GM21723 (cell line): ENCODE results near the gene CPXM2.
A peak's percentile ranks its signal among the peaks of the same experiment; 100 is the strongest.

Experiments used
- ATAC-seq: cut with Tn5 transposase; IDR thresholded peaks from one replicate; pipeline ENCODE4 v1.9.1; 2021; ENCODE audit warnings: mild to moderate bottlenecking, moderate library complexity; ENCODE audit not compliant: unreplicated experiment

The CPXM2 gene

DNA sequence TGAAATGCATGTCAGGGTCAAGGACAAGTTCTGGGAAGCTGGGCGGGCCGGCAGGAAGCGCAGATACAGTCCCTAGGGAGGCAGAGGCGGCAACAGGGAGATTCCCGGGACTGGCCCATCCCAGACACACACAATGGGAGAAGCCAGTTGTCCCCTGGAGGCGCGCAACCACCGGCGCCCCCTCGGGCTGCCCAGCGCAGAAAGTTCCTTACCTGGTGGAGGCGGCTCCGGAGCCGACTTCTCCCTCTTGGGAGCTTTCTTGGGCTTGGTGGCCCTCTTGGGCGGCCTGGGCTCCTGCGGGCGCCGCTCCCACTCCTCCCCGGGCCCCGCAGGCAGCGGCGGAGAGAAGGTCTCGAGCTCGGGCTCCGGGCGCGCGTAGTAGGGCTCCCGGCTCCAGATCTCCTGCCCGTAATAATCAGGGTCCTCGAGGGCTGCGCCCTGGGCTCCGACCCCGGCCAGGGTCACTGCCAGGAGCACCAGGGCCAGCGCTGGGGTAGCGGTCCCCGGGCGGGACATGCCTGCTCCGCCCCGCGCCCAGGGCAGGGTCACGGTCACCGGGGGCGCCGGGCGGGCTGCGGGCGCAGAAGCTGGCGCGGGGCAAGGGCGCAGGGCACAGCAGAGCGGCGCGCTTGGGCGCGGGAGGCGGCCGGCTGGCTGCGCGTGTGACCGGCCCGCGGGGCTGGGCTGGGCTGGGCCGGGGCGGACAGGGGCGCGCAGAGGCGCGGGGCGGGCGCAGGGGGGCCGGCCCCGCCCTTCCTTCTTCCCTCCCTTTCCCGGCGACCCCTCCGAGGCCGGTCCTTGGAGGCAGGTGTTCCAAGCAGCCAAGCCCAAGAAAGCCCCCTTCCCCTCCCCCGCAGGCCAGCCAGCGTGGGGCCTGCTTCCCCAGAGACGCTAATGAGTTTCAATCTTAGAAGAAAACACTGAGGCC, at the start of gene CPXM2:
Gene CPXM2, minus strand, starts transcription at position 664 of the 928 bp plus-strand sequence. Its CDS starts 148 bp downstream, at position 516.
- ATAC-seq: no peak

DNA sequence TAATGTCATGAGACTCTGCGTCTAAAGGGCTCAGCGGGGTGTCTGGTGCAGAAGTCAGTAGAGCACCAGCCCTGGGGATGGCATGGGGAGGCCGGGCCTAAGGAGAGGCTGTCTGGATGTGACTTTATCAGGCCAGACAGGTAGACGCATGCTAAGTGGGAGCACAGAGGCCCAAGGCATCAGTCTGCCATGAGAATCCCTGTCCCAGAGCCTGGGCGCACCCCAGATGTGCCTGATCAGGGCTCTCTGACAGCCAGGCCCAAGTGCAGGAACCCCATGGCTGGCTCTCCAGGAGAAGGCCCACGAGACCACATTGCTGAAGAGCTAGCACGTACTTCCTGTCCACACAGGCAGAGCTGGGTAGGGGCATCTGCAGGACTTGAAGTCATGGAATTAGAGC, 48.0 kb upstream of the CPXM2 start:
- no peak for ATAC-seq

GRCh38 chr10:123938890-123939289, 47.3 kb upstream of the CPXM2 start:
- ATAC-seq: no peak

- no peak for ATAC-seq
Observed at GRCh38 chr10:123936426-123936825, 44.8 kb upstream of the CPXM2 start.

DNA sequence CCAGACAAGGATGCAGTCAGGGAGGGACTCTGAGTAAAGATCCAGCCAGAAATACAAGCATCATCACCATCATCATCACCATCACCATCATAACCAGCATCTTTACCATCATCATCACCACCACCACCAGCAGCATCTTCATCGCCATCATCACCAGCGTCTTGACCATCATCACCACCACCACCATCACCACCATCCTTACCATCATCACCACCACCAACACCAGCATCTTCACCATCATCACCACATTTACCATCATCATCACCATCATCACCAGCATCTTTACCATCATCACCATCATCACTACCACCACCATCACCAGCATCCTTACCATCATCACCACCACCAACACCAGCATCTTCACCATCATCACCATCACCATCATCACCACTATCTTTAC, 44.1 kb upstream of the CPXM2 start:
- ATAC-seq: no peak

DNA sequence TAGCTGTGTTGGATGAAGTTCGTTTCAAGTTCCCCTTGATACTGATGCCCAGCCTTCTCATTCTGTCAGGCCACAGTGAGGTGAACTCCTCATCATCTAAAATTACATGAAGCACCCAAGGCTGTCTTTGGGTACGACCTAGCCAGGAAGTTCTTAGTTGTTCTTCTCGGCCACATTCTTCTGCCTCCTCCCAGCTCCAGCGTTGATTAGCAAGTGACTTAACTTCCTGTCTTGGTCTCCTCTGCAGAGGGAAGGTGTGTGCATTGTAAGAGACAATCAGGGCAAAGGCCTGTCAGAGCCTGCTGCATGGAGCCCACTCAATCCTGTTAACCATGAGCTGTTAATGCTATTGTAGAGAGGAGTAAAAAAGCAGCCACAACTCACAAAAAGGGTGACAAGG, 43.2 kb upstream of the CPXM2 start:
- no peak for ATAC-seq

DNA sequence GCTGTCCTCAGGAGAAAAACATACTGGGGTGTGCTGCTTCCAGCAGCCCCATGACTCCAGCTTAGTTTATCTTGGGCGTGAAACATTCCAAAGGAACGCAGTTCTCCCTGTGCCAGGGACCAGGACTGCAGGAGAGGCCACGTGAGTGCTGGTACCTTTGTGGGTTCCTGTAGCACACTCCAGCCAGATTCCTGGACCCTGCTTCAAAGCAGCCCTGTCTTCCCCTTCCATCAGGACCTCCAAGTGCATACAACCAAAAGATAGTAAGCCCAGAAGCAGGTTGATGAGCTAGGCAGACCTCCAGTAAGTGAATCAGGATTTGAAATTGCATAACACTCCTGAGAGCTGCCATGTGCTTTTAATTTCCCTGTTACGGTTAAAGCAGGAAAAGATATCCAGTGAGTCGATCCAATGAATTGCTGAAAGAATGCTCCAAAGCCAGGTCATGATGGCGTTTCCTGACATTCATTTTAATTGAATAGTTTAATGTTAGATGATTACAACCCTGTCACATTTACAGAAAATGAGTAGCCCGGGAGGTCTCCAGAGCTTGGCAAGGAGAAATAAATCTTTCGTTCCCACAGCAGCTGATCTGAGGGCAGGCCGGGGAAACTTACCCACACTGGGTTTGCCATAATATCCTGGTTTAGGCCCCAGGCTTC, 38.9 kb upstream of the CPXM2 start:
- ATAC-seq: no peak

- no peak for ATAC-seq
Observed at GRCh38 chr10:123929791-123930190, 38.2 kb upstream of the CPXM2 start.

- no peak for ATAC-seq
Observed at GRCh38 chr10:123928427-123928826, 36.8 kb upstream of the CPXM2 start.

- peak; percentile 51 for ATAC-seq
Observed at GRCh38 chr10:123926401-123927264, 35.0 kb upstream of the CPXM2 start.

DNA sequence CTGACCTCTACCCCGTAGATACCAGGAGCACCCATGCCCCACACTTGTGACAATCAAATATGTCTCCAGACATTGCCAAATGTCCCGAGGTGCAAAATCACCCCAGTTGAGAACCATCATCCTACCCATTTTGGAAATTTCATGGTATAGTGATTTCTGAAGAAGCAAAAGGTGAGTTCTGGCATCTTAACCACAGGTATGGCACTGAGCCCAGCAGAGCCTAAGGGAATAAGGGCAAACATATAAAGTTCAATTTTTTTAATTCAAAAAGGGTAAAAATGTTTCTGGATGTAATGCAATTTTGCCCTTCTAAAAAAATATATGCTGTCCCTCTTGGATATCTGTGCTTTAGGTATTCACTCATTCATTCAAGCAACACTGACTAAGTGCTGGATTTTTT, 30.5 kb upstream of the CPXM2 start:
- no peak for ATAC-seq

- no peak for ATAC-seq
Observed at GRCh38 chr10:123916775-123917174, 25.2 kb upstream of the CPXM2 start.

DNA sequence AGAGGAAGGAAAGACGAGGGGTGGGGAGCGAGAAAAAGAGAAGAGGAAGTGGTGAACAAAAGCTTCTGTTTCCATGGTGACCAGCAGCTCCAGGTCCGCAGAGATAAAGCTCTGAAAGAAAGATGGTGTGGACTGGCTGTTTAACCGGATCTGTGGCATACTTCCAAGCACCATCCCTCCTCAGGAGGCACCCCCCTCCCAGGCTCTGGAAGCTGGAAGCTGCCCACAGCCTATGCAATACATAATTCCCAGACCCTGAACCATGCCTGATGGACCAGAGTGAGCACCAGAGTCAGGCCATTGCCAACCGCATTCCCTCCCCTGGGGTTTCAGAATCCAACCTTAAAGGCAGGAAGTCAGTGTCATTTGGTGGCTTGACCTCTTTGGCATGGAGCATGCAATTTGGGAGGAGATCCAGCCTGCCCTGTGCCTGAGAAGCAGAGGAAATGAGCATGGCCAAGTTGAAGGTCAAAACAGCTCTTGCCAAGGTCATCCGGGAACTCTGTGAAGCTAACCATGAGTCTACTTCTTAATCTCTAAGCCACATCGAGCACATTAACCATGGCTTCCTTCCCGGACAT, 22.2 kb upstream of the CPXM2 start:
- ATAC-seq: no peak

DNA sequence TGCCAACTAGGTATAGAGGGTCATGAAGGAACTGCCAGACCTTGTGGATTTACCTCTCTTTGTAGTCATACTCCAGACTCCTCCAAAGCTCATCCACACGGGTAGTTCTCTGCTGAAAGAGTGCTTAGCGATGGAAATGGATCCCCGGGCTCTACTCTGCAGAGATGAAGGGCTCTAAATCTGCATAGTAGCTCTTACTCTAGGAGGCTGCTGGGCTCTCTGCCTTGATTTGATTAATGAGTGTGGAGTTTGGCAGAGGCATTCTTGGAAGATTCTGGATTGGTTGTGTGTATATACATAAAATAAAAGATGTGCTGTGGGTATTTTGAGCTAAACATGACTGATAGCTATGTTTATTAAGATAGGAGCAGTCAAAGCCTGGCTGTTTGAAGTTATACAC, 21.3 kb upstream of the CPXM2 start:
- no peak for ATAC-seq

- ATAC-seq: no peak
Observed at GRCh38 chr10:123912466-123912865, 20.9 kb upstream of the CPXM2 start.

GRCh38 chr10:123911866-123912265, 20.3 kb upstream of the CPXM2 start:
- no peak for ATAC-seq

DNA sequence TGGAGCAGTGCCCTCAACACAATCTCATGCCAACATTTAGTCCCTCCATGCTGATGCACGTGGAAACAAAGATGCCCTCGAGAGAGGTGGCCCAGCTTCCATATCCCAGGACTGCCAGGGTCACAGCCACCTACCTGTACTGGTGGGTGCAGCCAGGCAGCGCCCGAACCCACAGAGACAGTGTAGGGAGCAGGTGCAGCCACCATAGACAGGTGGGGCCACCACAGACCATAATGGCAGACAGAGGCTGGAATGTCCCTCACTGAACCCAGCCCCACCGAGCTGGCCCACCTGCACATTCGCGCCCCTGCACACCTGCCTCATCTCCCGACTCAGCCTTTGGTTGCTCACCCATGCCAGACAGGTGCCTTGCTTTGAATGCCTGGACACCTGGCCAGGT, 18.3 kb upstream of the CPXM2 start:
- no peak for ATAC-seq

- no peak for ATAC-seq
Observed at GRCh38 chr10:123909426-123909825, 17.8 kb upstream of the CPXM2 start.

GRCh38 chr10:123908379-123908778, 16.8 kb upstream of the CPXM2 start:
- no peak for ATAC-seq

GRCh38 chr10:123906884-123907652, 15.5 kb upstream of the CPXM2 start:
- ATAC-seq: no peak
